ENCODE results near the gene UQCR11.

GRCh38 chr19:1567848-1568227, 37.4 kb downstream of the UQCR11 start:
- no peak for TF ChIP-seq CTCF (IDR thresholded peaks at IDR 0.05; ENCODE audit: low read depth, low read length)
- TF ChIP-seq EZH2phosphoT487 (IDR thresholded peaks at IDR 0.05; ENCODE audit: low read depth), result no peak
